Measurements from ENCODE around the gene RAP1A. TPM values are rescaled to one million over a fixed set of nuclear protein-coding genes. Genes with fewer than 3 reads are reported as not detected.
"Not testable (repeated sequence)": the region's sequence is repeated elsewhere in the genome, so short reads cannot be mapped to it uniquely, and the experiment has no call there.

RAP1A gene
- total RNA-seq, 1 donor: 36.2 TPM

DNA sequence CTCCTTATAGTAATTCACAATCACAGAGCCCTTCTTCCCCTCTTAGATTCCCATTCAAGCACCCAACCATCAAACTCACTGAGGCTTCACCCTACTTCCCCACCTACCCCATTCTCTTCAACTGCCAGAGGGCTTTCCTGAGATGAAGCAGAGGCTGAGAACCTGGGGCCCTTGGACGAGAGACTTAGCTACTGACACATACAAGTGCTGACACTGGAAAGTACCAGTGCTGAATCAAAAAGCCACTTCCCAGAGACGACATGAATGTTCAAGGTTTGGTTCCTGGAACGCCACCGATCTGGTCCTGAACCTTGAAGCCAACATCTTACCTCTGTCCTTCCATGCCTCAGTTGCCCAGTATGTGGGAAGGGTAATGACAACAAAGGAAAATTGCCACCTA, 16.6 kb upstream of the RAP1A start:
- TF ChIP-seq, protein P1, sequence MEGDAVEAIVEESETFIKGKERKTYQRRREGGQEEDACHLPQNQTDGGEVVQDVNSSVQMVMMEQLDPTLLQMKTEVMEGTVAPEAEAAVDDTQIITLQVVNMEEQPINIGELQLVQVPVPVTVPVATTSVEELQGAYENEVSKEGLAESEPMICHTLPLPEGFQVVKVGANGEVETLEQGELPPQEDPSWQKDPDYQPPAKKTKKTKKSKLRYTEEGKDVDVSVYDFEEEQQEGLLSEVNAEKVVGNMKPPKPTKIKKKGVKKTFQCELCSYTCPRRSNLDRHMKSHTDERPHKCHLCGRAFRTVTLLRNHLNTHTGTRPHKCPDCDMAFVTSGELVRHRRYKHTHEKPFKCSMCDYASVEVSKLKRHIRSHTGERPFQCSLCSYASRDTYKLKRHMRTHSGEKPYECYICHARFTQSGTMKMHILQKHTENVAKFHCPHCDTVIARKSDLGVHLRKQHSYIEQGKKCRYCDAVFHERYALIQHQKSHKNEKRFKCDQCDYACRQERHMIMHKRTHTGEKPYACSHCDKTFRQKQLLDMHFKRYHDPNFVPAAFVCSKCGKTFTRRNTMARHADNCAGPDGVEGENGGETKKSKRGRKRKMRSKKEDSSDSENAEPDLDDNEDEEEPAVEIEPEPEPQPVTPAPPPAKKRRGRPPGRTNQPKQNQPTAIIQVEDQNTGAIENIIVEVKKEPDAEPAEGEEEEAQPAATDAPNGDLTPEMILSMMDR (IDR thresholded peaks at IDR 0.05; ENCODE audit: insufficient read depth, low read length): no peak
- DNase-seq (ENCODE audit: low read depth): no peak
- no peak overlapping the region for H3K4me3 ChIP-seq (ENCODE audit: low read depth, low read length)

DNA sequence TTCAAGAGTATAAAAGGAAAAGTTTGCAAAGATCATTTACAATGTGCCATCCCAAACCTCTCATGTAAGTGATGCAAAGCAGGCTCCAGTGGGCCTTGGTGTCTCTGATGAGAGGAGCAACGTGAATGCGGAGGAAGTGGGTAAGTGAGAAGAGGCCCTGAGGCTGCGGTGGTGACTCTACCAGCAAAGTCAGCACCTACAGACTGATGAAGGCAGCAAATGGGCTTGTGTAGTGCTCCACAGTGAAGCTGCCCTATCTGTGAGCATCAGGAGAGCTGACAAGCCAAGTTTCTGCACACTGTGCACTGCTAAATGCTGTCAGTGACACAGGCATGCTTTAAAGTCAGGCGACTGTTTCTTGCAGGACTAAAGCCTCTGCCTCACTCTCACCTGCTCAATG, 15.6 kb upstream of the RAP1A start:
- DNase-seq (ENCODE audit: low read depth): no peak
- TF ChIP-seq, protein P1 (IDR thresholded peaks at IDR 0.05; ENCODE audit: insufficient read depth, low read length): no peak

DNA sequence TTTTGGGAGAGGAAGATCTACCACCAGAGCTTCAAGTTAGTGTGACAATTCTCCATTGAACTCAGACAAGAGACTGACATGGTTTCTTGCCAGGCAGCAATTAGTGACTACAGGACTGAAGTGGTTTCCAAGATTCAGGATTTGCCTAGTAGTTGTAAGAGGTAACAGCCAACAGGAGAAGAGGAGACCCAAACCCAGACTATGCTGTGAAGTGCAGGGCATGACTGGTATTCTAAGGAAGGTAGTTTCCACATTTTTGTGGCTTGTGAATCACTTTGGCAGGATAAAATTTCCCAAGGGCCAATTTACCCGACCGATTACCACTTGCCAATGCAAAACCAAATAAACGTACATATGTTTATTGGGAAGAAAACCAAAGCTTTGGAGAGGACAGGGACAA, 14.7 kb upstream of the RAP1A start:
- H3K4me3 ChIP-seq (ENCODE audit: low read depth, low read length): no peak overlapping the region
- DNase-seq (ENCODE audit: low read depth): peak; percentile 77
- TF ChIP-seq, protein P1 (IDR thresholded peaks at IDR 0.05; ENCODE audit: insufficient read depth, low read length): no peak

More for the DNA sequence above, 15.6 kb upstream of the RAP1A start:
- no peak overlapping the region for H3K4me3 ChIP-seq (ENCODE audit: low read depth, low read length)

DNA sequence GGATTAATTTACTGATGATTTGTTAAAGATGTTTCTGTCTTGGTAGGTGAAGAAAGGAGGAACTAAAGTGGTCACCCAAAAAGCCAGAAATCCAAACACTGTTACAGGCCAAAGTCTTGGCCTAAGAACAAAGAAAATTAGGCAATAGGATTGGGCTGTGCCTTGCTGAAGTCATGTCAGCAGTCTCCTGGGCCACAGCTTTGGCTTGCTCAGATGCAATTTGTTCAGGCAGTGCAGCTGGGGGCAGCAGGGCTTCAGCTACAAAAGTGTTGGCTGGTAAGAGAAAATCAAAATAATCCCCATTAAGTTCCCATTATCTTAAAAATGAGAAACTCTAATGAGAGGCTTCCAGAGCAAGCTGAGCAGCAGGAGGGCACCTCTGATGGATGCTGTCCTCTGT, 14.0 kb upstream of the RAP1A start:
- TF ChIP-seq, protein P1 (IDR thresholded peaks at IDR 0.05; ENCODE audit: insufficient read depth, low read length): no peak
- H3K4me3 ChIP-seq (ENCODE audit: low read depth, low read length): no peak overlapping the region
- DNase-seq (ENCODE audit: low read depth): peak; percentile 82

DNA sequence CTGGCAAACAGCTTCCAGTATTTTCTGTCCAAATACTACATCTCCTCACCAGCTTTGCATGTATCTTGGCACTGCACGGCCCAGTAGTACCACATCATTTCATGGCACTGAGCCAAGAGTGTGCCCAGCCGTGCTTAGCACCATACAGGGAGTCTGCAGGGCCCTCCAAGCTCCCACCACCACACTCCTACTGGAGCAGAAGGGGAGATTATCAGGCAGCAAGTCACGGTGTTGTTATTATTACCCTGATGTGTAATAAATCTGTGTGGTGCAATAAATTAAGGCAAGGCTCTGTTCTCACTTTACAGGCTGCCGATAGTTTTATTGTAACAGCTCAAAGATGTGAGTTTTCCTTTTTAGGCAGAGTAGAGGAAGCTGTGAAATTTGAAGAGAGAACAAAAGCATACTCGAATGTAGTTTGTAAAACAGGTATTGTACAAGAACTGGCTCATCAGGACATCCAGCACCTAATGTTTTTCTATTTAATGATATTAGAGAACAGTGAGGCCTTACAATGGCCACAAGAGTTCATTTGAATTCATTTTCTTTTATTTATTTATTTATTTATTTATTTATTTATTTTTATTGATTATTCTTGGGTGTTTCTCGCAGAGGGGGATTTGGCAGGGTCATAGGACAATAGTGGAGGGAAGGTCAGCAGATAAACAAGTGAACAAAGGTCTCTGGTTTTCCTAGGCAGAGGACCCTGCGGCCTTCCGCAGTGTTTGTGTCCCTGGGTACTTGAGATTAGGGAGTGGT, 13.0 kb upstream of the RAP1A start:
- not testable (repeated sequence) for DNase-seq (ENCODE audit: low read depth)

DNA sequence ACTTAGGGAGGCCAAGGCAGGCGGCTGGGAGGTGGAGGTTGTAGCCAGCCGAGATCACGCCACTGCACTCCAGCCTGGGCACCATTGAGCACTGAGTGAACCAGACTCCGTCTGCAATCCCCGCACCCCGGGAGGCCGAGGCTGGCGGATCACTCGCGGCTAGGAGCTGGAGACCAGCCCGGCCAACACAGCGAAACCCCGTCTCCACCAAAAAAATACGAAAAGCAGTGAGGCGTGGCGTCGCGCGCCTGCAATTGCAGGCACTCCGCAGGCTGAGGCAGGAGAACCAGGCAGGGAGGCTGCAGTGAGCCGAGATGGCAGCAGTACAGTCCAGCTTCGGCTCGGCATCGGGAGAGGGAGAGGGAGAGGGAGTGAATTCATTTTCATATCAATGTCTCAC, 11.1 kb upstream of the RAP1A start:
- not testable (repeated sequence) for DNase-seq (ENCODE audit: low read depth); H3K4me3 ChIP-seq (ENCODE audit: low read depth, low read length)

More for the DNA sequence above, 13.0 kb upstream of the RAP1A start:
- H3K4me3 ChIP-seq (ENCODE audit: low read depth, low read length): not testable (repeated sequence)

DNA sequence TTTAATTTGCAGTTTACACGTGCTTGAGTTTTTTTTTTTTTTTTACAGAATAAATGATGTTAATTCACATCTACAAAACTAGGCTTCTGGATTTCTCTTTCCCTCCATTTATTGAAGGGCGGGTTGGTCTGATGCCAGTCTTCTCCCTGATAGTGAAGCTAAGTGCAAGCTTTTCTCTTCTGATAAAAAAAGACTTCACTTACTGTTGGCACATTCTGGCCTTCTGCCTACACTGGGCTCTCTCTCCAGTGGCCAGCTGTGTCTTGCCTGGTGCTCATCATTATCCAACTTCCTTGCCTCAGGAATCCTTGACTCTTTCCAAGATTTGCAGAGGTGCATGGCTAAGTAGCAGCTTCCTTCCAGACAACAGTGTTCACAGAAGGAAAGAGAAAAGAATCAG, 7.6 kb upstream of the RAP1A start:
- H3K4me3 ChIP-seq (ENCODE audit: low read depth, low read length): no peak overlapping the region
- TF ChIP-seq, protein P1 (IDR thresholded peaks at IDR 0.05; ENCODE audit: insufficient read depth, low read length): no peak
- no peak for DNase-seq (ENCODE audit: low read depth)

Data from fibroblast of the aortic adventitia (primary cell).